Activated CD8-positive, alpha-beta memory T cell treated with anti-CD3 and anti-CD28 coated beads for 1 hour (primary cell): ENCODE data around the gene EXO1.
"Not testable (repeated sequence)": the region's sequence is repeated elsewhere in the genome, so short reads cannot be mapped to it uniquely, and the experiment has no call there.

Source experiments
- DNase-seq, 2 donors: peaks; one replicate each; pipeline ENCODE4 v3.0.0-alpha.2; 2020; ENCODE audit warnings: low read depth in 1 of 2; ENCODE audit errors: extremely low read depth in 1 of 2

The EXO1 gene

GRCh38 chr1:241834733-241835377 lies 13.1 kb upstream of the EXO1 start:
- no peak for DNase-seq

DNA sequence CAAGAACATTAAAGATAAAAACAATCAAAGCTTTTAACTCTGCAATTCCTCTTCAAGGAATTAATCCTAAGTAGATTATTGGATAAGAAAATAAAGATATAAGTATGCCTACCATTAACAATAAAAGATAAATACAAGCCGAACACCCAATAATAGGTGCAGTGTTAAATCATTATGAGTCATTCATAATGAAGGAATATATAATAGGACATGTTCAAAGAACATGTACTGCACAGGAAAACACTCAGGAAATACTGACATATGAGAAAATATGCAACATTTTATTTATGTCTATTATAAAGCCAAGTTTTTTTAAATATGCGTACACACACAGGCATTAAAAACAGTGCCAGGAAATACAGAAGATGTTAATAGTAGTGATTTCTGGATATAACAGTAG lies 11.1 kb upstream of the EXO1 start:
- no peak for DNase-seq

- DNase-seq, result no peak
Observed at GRCh38 chr1:241837416-241837815, 10.6 kb upstream of the EXO1 start.

GRCh38 chr1:241837901-241838300 lies 10.1 kb upstream of the EXO1 start:
- no peak for DNase-seq

GRCh38 chr1:241838897-241839296 lies 9.1 kb upstream of the EXO1 start:
- no peak for DNase-seq

DNA sequence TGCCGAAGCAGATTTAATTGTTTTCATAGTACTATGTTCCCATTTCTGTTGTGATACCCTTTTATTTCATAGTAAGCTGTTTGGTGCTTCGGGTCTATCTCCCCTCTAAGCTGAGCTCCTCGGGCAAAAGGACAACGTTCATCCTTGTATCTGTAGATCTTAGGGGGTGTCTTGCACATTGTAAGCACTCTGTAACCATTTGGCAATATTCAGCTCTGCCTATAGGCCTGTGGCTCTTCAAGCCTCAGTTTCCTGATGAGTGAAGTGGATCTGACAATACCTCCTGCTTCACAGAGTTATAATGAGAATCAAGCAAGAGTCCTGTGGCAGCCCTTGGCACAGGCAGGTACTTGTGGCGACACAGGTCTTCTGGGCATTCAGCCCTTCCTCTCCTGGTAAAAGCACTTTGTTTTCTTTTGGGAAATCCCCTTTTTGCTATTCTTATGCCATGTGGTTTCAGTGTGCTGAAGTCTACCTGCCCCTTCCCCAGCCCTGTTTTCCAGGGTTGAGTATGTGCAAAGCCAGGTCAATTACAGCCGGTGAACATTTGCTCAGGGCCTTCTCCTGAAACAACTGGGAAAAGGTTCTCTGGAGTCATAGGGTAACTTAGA lies 8.5 kb upstream of the EXO1 start:
- DNase-seq, result no peak

- no peak for DNase-seq
Observed at GRCh38 chr1:241840164-241840563, 7.8 kb upstream of the EXO1 start.

DNA sequence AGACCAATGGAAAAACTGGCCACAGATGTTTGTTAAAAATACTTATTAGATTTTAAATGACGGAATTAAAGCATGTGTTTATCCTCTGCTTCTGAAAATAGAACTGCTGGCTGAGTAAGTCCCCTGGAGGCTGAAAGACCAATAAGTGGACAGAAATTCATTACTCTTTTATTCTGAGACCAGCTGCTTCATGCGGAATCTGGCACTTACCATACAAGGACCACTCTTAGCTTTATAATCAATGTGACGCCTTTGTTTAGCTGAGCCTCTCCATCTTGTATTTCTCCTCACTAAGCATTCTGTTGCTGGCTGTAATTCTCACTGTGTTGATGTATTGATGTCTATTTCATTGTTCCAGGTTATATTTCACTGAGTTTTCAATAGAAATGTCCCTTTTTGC lies 6.3 kb upstream of the EXO1 start:
- no peak for DNase-seq

- DNase-seq, result no peak
Observed at GRCh38 chr1:241842565-241842964, 5.4 kb upstream of the EXO1 start.

GRCh38 chr1:241844593-241844992 lies 3.4 kb upstream of the EXO1 start:
- DNase-seq, result no peak

DNA sequence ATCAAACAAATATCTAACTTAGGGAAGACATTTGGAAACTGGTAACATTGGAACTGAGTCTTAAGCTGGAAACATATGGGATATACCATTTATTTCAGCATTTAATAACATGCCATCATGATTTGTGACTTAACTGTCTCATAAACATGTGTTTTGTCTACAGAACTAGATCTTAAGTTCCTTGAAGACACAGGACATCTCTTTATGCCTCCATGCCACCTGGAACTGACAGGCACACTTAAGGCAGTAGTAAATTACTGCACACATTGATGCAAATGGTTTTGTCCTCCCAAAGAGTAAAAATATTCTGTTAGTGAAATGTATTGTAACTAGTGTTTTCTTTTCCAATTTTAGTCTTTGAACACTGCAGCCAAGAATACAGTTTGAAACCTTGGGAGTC lies 1.6 kb upstream of the EXO1 start:
- no peak for DNase-seq

- no peak for DNase-seq
Observed at GRCh38 chr1:241846862-241847539, 1.0 kb upstream of the EXO1 start.

- no peak for DNase-seq
Observed at GRCh38 chr1:241847540-241847795, 536 bp upstream of the EXO1 start.

DNA sequence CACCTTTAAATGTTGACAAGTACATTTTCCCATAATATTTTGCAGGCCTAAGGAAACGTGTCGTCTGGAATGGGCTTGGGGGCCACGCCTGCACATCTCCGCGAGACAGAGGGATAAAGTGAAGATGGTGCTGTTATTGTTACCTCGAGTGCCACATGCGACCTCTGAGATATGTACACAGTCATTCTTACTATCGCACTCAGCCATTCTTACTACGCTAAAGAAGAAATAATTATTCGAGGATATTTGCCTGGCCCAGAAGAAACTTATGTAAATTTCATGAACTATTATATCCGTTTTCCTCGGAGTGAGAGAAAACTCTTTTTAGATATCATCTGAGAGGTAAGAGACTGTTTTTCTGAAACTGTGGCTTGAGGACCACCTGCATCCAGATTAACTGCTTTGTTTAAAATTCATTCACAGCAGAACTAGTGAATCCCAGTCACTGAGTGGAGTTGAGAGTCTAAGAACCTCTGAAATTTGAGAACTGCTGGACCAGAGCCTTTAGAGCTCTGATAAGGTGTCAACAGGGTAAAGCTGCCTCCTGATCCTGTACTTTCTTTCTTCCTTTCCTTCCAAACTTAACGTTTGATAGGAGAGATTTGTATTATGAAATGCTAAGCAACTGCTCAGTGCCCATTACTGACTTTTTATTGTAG lies 811 bp downstream of the EXO1 start:
- DNase-seq, result no peak

GRCh38 chr1:241849345-241849695 lies 1.3 kb downstream of the EXO1 start:
- no peak for DNase-seq

DNA sequence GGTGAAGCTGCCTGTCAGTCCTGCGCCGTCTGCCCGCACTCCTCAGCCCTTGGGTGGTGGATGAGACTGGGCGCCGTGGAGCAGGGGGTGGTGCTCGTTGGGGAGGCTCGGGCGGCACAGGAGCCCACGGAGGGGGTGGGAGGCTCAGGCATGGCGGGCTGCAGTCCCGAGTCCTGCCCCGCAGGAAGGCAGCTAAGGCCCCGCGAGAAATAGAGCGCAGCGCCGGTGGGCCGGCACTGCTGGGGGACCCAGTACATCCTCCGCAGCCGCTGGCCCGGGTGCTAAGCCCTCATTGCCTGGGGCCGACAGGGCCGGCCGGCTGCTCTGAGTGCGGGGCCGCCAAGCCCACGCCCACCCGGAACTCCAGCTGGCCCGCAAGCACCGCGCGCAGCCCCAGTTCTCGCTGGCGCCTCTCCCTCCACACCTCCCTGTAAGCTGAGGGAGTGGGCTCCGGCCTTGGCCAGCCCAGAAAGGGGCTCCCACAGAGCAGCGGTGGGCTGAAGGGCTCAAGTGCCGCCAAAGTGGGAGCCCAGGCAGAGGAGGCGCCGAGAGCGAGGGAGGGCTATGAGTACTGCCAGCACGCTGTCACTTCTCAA lies 7.6 kb downstream of the EXO1 start:
- DNase-seq, result not testable (repeated sequence)

DNA sequence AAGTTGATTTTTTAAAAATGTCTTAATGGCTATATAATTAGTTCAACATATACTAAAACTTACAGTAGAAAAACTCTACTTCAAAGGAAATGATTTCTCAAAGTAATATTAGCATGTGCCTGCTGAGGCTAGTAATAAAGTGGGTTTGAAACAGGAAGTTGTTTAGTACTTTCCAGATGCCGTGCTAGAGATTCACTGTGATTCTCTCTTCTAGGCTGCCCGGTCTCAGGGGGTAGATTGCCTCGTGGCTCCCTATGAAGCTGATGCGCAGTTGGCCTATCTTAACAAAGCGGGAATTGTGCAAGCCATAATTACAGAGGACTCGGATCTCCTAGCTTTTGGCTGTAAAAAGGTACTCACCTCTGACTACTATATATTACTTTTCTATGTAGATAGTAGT lies 9.1 kb downstream of the EXO1 start:
- DNase-seq, result no peak

GRCh38 chr1:241860922-241861321 lies 12.9 kb downstream of the EXO1 start:
- no peak for DNase-seq

DNA sequence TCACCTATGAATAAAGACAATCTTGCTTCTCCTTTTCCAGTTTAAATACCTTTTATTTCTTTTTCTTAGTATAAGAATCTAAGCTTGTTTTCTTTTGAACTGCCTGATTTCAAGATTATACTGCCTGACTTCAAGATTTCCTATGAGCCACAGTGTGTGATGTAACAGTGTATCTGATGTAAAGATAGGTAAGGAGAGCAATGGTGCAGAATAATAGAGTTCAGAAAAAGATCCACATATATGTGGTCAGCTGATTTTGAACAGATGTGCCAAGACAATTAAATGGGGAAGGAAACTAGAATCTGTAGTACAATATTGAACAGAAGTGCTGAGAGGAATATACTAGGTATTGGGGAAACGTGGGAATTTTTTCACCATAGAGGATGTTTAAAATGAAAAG lies 21.0 kb downstream of the EXO1 start:
- no peak for DNase-seq

DNA sequence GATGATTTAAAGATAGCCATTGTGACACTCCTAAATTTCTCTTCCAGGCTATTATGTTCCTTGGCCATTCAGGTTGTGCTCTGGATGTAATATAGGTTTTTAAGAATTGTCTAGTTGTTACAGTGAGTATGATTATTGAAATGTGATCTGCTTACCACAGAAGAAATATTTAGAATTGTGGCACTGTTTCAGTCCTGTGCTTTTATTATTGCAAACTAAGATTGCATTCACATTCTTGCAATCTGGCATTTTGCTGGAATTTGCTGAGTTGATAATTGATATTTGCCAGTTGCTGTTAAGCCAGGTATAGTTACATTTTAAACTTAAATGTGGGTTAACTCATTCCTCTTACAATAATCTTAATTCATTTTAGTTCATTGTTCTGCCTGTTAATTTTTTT lies 22.3 kb downstream of the EXO1 start:
- no peak for DNase-seq

GRCh38 chr1:241870746-241871430 lies 22.9 kb downstream of the EXO1 start:
- no peak for DNase-seq
